SK-N-SH treated with all-trans-retinoic acid at 6 μM for 48 hours (cell line): ENCODE data around the gene RAB38.

Experiments
- CSDC2 ChIP-seq: fragments of 250-450 bp; sonication (Bioruptor Pico); IDR thresholded peaks from 2 replicates; pipeline ENCODE4 v1.5.0; 2020; ENCODE audit warnings: mild to moderate bottlenecking, moderate library complexity
- ISL1 ChIP-seq: fragments of 250-450 bp; sonication (Bioruptor Pico); IDR thresholded peaks from 2 replicates; pipeline ENCODE4 v2.1.2; 2022; ENCODE audit warnings: mild to moderate bottlenecking, moderate library complexity
- OSR1 ChIP-seq: fragments of 250-450 bp; sonication (Bioruptor Pico); IDR thresholded peaks from 2 replicates; pipeline ENCODE4 v1.8.0; 2022; ENCODE audit warnings: moderate library complexity, mild to moderate bottlenecking, inconsistent platforms
- PPARA ChIP-seq: fragments of 250-450 bp; sonication (Bioruptor Pico); IDR thresholded peaks from 2 replicates; pipeline ENCODE4 v1.5.0; 2020; ENCODE audit warnings: mild to moderate bottlenecking, borderline replicate concordance
- RARB ChIP-seq: fragments of 250-450 bp; sonication (Bioruptor Pico); IDR thresholded peaks from 2 replicates; pipeline ENCODE4 v1.8.0; 2021; ENCODE audit warnings: mild to moderate bottlenecking, moderate library complexity
- SNAI2 ChIP-seq: fragments of 250-450 bp; sonication (Bioruptor Pico); IDR thresholded peaks from 2 replicates; pipeline ENCODE4 v1.5.0; 2020; ENCODE audit warnings: mild to moderate bottlenecking, moderate library complexity
- TF ChIP-seq, protein P1 (sequence below): fragments of 250-450 bp; sonication (Bioruptor Pico); IDR thresholded peaks from 2 replicates; pipeline ENCODE4 v1.8.0; 2020; ENCODE audit warnings: mild to moderate bottlenecking, moderate library complexity, borderline replicate concordance
- TF ChIP-seq, protein P2 (sequence below): fragments of 250-450 bp; sonication (Bioruptor Pico); IDR thresholded peaks from 2 replicates; pipeline ENCODE4 v1.5.1; 2020; ENCODE audit warnings: low read depth, mild to moderate bottlenecking, moderate library complexity

- TF ChIP-seq SNAI2 (CRISPR knock-in tag) = no peak
- no peak for TF ChIP-seq RARB (CRISPR knock-in tag)
- TF ChIP-seq, protein P1, sequence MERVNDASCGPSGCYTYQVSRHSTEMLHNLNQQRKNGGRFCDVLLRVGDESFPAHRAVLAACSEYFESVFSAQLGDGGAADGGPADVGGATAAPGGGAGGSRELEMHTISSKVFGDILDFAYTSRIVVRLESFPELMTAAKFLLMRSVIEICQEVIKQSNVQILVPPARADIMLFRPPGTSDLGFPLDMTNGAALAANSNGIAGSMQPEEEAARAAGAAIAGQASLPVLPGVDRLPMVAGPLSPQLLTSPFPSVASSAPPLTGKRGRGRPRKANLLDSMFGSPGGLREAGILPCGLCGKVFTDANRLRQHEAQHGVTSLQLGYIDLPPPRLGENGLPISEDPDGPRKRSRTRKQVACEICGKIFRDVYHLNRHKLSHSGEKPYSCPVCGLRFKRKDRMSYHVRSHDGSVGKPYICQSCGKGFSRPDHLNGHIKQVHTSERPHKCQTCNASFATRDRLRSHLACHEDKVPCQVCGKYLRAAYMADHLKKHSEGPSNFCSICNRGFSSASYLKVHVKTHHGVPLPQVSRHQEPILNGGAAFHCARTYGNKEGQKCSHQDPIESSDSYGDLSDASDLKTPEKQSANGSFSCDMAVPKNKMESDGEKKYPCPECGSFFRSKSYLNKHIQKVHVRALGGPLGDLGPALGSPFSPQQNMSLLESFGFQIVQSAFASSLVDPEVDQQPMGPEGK (CRISPR knock-in tag) = no peak
- TF ChIP-seq ISL1 (CRISPR knock-in tag) = no peak
- TF ChIP-seq CSDC2 (CRISPR knock-in tag) = no peak
- TF ChIP-seq OSR1 (CRISPR knock-in tag) = no peak
- TF ChIP-seq PPARA (CRISPR knock-in tag) = no peak
- TF ChIP-seq, protein P2, sequence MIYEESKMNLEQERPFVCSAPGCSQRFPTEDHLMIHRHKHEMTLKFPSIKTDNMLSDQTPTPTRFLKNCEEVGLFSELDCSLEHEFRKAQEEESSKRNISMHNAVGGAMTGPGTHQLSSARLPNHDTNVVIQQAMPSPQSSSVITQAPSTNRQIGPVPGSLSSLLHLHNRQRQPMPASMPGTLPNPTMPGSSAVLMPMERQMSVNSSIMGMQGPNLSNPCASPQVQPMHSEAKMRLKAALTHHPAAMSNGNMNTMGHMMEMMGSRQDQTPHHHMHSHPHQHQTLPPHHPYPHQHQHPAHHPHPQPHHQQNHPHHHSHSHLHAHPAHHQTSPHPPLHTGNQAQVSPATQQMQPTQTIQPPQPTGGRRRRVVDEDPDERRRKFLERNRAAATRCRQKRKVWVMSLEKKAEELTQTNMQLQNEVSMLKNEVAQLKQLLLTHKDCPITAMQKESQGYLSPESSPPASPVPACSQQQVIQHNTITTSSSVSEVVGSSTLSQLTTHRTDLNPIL = no peak
These were observed 4.9 kb upstream of the RAB38 start for GRCh38 chr11:88179971-88180629.
